Natural killer cell treated with Interleukin-12 subunit alpha and Interleukin-12 subunit beta and Interleukin-15 and Interleukin-18, amount 100 ng/mL, for 72 hours (primary cell): ENCODE measurements around the gene TIE1. TPM values are rescaled to one million over a fixed set of nuclear protein-coding genes. Genes with fewer than 3 reads are reported as not detected.

Source experiments
- ATAC-seq, 2 donors: fragments of 150-1000 bp; cut with Tn5 transposase in 1 of 2; sonication (Bioruptor Pico), chemical (Tn5 transposase) in 1 of 2; 2 replicates each; pipeline ENCODE4 v1.10.0; 2021
- DNase-seq: peaks from one replicate; pipeline ENCODE4 v3.0.0; 2022; ENCODE audit warnings: low spot score
- H3K27ac Mint-ChIP-seq, 2 donors: 1 replicate in 1 of 2; 2 replicates in 1 of 2; pipeline ENCODE4 v1.8.0; 2022; ENCODE audit warnings: mixed read lengths in 2 of 2, mild to moderate bottlenecking in 1 of 2, moderate library complexity in 1 of 2
- H3K27me3 Mint-ChIP-seq, 2 donors: 1 replicate in 1 of 2; 2 replicates in 1 of 2; pipeline ENCODE4 v1.8.0; 2022; ENCODE audit warnings: mixed read lengths in 2 of 2
- H3K36me3 Mint-ChIP-seq: one replicate; pipeline ENCODE4 v1.8.0; 2022; ENCODE audit warnings: mixed read lengths
- H3K4me1 Mint-ChIP-seq, 2 donors: 1 replicate in 1 of 2; 2 replicates in 1 of 2; pipeline ENCODE4 v1.8.0; 2022; ENCODE audit warnings: low read depth in 2 of 2, mixed read lengths in 2 of 2, mild to moderate bottlenecking in 1 of 2
- H3K4me3 Mint-ChIP-seq: one replicate; pipeline ENCODE4 v1.8.0; 2022; ENCODE audit warnings: mixed read lengths
- H3K9me3 Mint-ChIP-seq: 2 replicates; pipeline ENCODE4 v1.8.0; 2022; ENCODE audit warnings: mixed read lengths
- total RNA-seq, 2 donors: library from RNA; stranded (reverse); gene quantifications; one replicate each; pipeline ENCODE4 v1.2.3, GENCODE V29; 2022

The TIE1 gene
- total RNA-seq, 2 donors from 2014 or later: 9.6 to 11.4 TPM

DNA sequence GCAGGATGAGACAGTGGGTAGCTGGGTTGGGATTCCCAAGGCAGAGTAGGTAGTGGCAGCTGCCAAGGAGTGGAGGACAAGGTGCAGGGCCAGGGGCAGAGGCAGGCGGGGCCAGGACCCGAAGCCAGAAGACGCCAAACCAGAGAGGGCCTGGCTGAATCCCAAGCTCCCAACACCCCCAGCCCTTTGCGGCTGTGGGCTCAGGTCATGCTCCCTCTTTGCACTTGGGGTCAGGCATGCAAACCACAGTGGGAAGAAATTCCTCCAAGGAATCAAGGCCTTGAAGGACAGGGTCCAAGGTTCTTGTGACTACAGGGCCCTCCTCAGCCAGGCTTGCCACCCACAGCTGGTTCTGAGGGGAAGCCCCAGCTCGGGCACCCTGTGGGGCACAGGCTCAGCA, 21.6 kb upstream of the TIE1 start:
- ATAC-seq (no peak), DNase-seq (no peak)
- Mint-ChIP-seq H3K4me1 (peaks cover 15% of the 10 kb centered on the region in 2 donors), H3K4me3 (no peak overlapping the region), H3K27ac (no peak overlapping the region), H3K9me3 (peaks cover 3% of the 10 kb centered on the region), H3K36me3 (no peaks in the 10 kb centered on the region), H3K27me3 (peaks cover 0 to 7% of the 10 kb centered on the region in 2 donors)

GRCh38 chr1:43279666-43280065, 21.1 kb upstream of the TIE1 start:
- Mint-ChIP-seq H3K9me3 (no peaks in the 10 kb centered on the region), H3K27me3 (peaks cover 0 to 7% of the 10 kb centered on the region in 2 donors), H3K27ac (no peak overlapping the region), H3K4me1 (peaks cover 9 to 10% of the 10 kb centered on the region in 2 donors), H3K4me3 (no peak overlapping the region), H3K36me3 (no peaks in the 10 kb centered on the region)
- DNase-seq (no peak), ATAC-seq (no peak)

DNA sequence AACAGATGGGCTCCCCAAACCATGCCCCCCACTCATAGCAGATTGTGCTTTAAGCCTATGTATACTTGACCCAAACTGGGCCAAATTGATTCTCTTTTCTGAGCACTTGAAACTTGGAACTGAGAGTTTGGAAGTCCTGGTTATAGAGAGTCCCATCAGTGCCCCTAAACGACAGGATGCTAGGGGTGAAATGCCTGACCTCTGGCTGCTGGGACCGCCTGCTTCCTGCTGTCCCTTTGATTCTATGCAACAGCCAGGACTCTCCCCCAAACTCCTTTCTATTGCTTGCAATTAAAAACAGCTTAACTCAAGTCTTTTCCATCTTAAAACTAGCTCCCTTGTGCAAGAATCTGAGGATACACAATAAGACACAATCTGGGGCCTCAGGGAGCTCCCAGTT, 20.1 kb upstream of the TIE1 start:
- H3K4me1 Mint-ChIP-seq: peaks cover 0 to 3% of the 10 kb centered on the region in 2 donors
- DNase-seq (no peak), ATAC-seq (no peak)
- H3K27ac Mint-ChIP-seq: no peak overlapping the region
- H3K9me3 Mint-ChIP-seq: no peaks in the 10 kb centered on the region
- peaks cover 0 to 7% of the 10 kb centered on the region in 2 donors for H3K27me3 Mint-ChIP-seq
- no peak overlapping the region for H3K4me3 Mint-ChIP-seq
- no peaks in the 10 kb centered on the region for H3K36me3 Mint-ChIP-seq

DNA sequence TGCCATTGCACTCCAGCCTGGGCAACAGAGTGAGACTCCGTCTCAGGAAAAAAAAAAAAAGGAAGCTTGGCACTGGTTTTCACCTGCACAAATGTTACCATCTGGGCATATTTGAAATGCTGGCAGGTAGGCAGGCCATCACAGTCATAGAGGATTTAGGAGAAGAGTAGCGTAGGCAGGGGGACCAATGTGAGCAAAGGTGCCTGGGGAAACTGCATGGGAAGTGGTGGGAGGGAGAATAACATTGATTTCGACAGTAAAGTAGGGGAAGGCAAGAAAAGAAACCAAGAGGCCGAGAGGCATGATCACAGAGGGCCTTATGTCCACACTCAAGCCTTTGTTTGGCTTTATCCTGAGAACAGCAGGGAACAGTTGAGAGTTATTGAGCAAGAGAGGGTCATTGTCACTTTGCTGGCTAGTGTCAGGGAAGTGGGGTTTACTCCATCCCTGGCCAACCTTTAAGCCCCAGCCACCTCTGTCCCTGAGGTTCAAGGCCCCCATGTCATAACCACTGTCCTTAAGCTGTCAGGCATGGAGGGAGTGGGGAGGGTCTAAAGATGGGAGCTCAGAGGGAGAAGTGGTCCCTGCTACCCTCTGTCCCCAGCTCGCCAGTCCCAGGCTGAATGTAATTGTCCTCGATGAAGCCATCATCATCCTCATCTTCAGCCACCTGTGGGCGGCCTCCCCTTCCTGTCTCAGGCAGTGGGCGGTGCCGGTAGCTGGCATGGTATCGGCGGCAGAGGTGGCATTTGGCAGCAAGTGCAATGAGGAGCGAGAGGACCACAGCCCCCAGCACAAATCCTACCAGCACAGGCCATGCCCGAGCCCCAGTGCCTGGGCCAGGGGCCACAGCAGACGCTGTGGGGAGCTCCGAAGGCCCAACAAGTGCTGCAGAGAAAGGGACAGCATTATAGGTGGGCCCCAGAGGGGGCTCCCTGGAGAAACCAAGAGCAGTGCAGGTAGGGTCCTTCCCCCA, 18.3 kb upstream of the TIE1 start:
- Mint-ChIP-seq H3K9me3 (no peaks in the 10 kb centered on the region), H3K27ac (no peak overlapping the region), H3K27me3 (peaks cover 0 to 7% of the 10 kb centered on the region in 2 donors)

DNA sequence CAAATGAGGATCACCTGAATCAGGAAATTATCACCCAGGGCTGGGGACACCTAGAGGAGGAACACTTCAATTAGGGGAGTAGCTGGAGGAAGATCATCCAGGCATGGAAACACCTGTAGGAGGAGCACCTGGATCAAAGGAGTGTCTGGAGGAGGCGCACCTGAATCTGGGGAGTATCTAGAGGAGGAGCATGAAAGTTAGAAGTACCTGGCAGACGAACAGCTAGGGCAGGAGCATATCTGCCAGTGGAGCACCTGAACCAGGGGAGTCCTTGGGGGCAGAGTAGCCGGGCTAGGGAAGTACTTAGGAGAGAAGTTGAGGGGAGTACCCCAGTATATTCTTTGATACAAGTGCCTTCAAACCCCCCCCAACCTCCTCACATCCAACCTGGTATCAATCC, 16.7 kb upstream of the TIE1 start:
- Mint-ChIP-seq H3K27ac (no peak overlapping the region), H3K4me3 (no peak overlapping the region), H3K27me3 (peaks cover 3 to 7% of the 10 kb centered on the region in 2 donors), H3K9me3 (no peaks in the 10 kb centered on the region), H3K4me1 (peaks cover 0 to 3% of the 10 kb centered on the region in 2 donors), H3K36me3 (no peaks in the 10 kb centered on the region)
- no peak for ATAC-seq
- DNase-seq: no peak

More for the DNA sequence above, 18.3 kb upstream of the TIE1 start:
- Mint-ChIP-seq H3K4me3 (no peak overlapping the region), H3K36me3 (no peaks in the 10 kb centered on the region), H3K4me1 (peaks cover 0 to 3% of the 10 kb centered on the region in 2 donors)
- ATAC-seq: no peak
- DNase-seq: no peak

- ATAC-seq (no peak), DNase-seq (no peak)
- H3K36me3 Mint-ChIP-seq: no peaks in the 10 kb centered on the region
- peaks cover 0 to 3% of the 10 kb centered on the region in 2 donors for H3K4me1 Mint-ChIP-seq
- peaks cover 3 to 7% of the 10 kb centered on the region in 2 donors for H3K27me3 Mint-ChIP-seq
- no peak overlapping the region for H3K4me3 Mint-ChIP-seq
- no peaks in the 10 kb centered on the region for H3K9me3 Mint-ChIP-seq
- no peak overlapping the region for H3K27ac Mint-ChIP-seq
Measured at GRCh38 chr1:43284546-43285110, 16.2 kb upstream of the TIE1 start.

GRCh38 chr1:43285269-43285990, 15.4 kb upstream of the TIE1 start, which contains the start of gene C1orf210:
C1orf210 (minus strand) TSS chr1:43285581; CDS start chr1:43283270, 2,311 bp downstream.
- H3K27ac Mint-ChIP-seq: no peak within 1 kb of the TSS
- DNase-seq (no peak), ATAC-seq (peak in 1 of 2 donors; percentile 25)
- peaks cover 0 to 3% of the 10 kb centered on the region in 2 donors for H3K4me1 Mint-ChIP-seq
- peaks cover under 1 to 3% of the 10 kb centered on the region in 2 donors for H3K27me3 Mint-ChIP-seq
- H3K36me3 Mint-ChIP-seq: no peaks in the 10 kb centered on the region
- H3K4me3 Mint-ChIP-seq: no peak within 1 kb of the TSS
- no peaks in the 10 kb centered on the region for H3K9me3 Mint-ChIP-seq

DNA sequence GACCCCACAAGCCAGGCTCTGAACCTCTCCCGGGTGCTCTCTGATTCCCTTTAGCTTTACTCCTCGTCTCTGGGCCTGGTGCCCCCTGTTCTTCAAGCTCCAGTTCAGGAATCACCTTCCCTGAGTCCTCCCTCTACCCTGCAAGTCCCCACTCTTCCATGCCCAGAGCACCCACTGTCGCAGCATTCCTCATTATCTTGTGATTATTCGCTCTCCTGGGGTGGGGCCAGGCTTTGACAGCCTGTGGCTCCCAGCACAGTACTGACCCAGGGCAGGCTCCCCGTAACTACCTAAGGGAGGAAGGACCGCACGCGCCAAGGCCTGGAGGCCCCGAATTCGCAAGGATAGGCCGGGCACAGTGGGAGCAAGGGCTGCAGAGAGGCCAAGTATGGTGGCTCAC, 14.7 kb upstream of the TIE1 start:
- no peaks in the 10 kb centered on the region for H3K9me3 Mint-ChIP-seq
- peaks cover 0 to 3% of the 10 kb centered on the region in 2 donors for H3K4me1 Mint-ChIP-seq
- no peak overlapping the region for H3K27ac Mint-ChIP-seq
- peaks cover 0 to 3% of the 10 kb centered on the region in 2 donors for H3K27me3 Mint-ChIP-seq
- DNase-seq (no peak), ATAC-seq (no peak)
- no peaks in the 10 kb centered on the region for H3K36me3 Mint-ChIP-seq
- no peak overlapping the region for H3K4me3 Mint-ChIP-seq

GRCh38 chr1:43286533-43286932, 14.2 kb upstream of the TIE1 start:
- peaks cover 0 to 3% of the 10 kb centered on the region in 2 donors for H3K27me3 Mint-ChIP-seq
- no peaks in the 10 kb centered on the region for H3K9me3 Mint-ChIP-seq
- no peak overlapping the region for H3K27ac Mint-ChIP-seq
- no peak overlapping the region for H3K4me3 Mint-ChIP-seq
- peaks cover 0 to 3% of the 10 kb centered on the region in 2 donors for H3K4me1 Mint-ChIP-seq
- no peaks in the 10 kb centered on the region for H3K36me3 Mint-ChIP-seq
- DNase-seq: no peak
- no peak for ATAC-seq

DNA sequence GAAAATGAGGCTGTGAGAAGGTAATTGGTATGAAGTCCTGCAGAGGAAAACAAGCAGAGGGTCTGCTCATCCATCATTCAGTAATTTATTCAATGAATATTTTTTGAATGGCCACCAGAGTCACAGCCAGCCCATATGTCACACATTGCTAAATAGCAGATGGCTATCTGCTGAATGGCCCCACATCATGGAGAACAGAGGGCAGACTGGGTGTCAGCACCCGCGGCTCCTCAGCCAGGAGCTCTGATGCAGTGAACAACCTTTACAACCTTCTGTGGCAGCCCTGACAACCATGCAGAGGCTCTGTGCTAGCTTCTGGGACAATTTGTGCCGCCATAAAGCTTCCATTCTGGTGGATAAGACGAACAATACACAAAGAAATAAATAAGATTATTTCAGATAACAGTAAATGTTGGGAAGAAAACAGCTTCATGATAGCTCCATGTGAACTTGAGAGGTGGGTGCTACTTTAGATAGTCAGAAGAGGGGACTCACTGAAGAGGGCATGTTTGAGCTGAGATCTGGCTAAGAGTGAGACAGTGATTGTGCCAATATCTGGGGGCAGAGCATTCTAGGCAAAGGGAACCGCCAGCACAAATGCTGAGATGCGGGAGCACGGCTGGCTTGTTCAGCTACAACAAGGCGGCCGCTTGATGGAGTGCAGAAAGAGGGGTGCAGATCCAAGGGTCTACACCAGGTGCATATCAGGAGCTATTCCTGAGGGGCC, 12.6 kb upstream of the TIE1 start:
- ATAC-seq (no peak), DNase-seq (no peak)

GRCh38 chr1:43288785-43289706, 11.7 kb upstream of the TIE1 start:
- Mint-ChIP-seq H3K27me3 (peaks cover 0 to 3% of the 10 kb centered on the region in 2 donors), H3K4me1 (peaks cover 0 to 3% of the 10 kb centered on the region in 2 donors), H3K4me3 (no peak overlapping the region), H3K27ac (no peak overlapping the region), H3K36me3 (no peaks in the 10 kb centered on the region), H3K9me3 (no peaks in the 10 kb centered on the region)
- ATAC-seq (no peak), DNase-seq (no peak)

More for the DNA sequence above, 12.6 kb upstream of the TIE1 start:
- Mint-ChIP-seq H3K9me3 (no peaks in the 10 kb centered on the region), H3K36me3 (no peaks in the 10 kb centered on the region), H3K27ac (no peak overlapping the region), H3K4me1 (peaks cover 0 to 3% of the 10 kb centered on the region in 2 donors), H3K4me3 (no peak overlapping the region), H3K27me3 (peaks cover 0 to 3% of the 10 kb centered on the region in 2 donors)

GRCh38 chr1:43292216-43292615, 8.6 kb upstream of the TIE1 start:
- Mint-ChIP-seq H3K27ac (no peak overlapping the region), H3K36me3 (no peaks in the 10 kb centered on the region), H3K4me3 (no peak overlapping the region), H3K9me3 (no peaks in the 10 kb centered on the region), H3K27me3 (peaks cover 0 to 3% of the 10 kb centered on the region in 2 donors), H3K4me1 (peaks cover 4 to 6% of the 10 kb centered on the region in 2 donors)
- ATAC-seq (no peak), DNase-seq (no peak)
